CD4-positive, alpha-beta T cell treated with Interleukin-4 for 1 hour (primary cell): Measurements from ENCODE around the gene LRSAM1.

Experiments used
- DNase-seq, 2 donors: peaks; one replicate each; pipeline ENCODE4 v3.0.0-alpha.2; 2020 to 2022

LRSAM1 gene

DNA sequence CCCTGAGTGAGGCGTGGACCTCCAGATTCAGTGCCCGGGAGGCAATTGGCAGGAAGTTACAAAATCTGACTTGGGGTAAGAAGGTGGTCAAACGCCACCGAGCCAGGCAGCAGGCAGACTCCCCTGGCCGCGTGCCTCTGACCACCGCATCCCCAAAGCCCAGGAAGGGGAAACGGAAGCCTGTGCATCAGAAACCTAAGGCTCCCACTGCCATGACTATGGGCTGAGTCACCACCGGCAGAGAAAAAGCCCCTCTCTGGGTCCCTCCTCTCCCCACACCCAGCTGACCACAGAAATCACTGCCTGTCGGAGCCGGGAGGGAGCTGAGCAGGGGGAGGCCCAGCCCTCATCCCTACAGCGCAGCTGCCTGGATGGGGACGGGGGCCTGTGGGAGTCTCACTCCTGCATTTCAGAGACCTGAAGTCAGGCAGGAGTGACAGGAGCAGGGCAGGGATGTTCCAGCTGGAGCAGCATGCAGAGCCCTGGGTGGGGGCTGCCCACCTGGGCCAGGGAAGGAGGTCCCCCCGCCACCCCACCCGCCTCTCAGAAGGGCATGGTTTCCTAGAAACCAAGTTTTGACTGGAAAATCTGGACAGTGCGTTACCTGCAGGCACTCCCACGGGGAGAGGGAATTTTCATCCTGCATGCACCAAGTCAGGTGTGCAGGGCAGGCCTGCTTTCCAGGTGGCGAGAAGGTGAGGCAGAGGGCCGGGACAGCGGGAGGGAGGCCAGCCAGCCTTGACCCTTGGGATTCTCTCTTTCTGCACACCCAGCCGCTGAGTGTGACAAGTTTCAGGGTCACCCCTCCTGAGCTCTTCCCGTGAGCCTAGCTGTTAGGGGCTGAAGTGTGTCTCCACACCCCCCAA, 68.2 kb downstream of the LRSAM1 start:
- peak; percentile 21 to 83 for DNase-seq

DNA sequence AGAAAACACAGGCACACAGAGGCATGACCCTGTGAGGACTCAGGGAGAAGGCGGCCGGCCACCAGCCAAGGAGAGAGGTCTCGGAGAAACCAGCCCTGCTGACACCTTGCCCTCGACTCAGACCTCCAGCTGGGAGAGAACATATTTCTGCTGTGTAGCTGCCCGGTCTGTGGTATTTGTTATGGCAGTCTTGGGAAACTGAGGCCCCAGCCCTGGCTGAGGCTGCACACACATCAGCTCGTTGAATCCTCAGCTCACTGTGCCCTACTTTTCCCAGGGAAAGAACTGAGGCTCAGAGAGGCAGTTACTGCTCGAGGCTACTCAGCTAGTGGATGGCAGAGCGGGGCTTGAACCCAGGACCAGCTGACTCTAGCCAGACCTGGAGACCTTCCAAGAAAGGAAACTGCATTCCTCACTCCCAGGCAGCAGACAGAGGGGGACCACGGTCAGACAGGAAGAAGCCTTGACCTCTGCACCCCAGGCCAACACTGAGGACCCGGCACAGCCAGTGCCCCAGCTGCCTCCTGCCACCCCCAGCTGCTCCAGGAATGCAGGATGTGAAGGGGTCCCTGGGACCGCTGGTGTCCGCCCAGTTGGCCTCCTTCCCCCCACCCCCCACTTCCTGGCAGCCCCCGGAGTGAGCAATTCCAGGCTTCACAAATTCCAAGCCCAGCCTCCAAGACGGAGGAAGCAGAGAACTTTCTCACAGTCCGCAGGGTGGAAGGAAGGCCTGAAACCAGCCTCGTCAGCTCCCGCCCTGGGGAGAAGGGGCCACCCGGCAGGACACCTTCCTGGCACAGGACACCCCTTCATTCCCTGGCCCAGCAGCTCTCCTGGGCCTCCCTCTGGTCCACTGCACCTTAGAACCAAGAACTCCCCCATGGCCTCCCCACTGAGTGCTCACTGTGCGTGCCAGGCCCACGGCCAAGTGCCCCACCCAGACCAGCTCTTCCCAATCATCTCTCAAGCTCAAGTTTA, 69.9 kb downstream of the LRSAM1 start:
- DNase-seq, result no peak

DNA sequence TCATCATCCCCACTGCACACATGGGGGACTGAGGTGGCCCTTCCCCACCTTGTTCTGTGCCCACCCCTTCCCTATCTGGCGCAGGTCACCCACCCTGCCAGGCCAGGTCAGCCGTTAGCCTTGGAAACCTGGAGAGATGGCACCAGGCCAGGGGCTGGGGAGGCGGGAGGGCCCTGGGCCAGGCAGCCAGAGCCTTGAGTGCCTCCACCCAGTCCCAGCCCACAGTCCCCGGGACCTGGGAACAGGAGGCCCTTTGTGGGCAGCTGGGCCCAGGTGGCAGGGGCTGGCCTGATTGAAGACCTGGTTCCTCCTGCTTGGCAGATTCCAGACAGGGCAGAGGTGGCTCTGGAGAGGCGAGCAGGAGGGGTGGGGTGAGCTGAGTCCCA, 70.6 kb downstream of the LRSAM1 start:
- DNase-seq, result no peak

DNA sequence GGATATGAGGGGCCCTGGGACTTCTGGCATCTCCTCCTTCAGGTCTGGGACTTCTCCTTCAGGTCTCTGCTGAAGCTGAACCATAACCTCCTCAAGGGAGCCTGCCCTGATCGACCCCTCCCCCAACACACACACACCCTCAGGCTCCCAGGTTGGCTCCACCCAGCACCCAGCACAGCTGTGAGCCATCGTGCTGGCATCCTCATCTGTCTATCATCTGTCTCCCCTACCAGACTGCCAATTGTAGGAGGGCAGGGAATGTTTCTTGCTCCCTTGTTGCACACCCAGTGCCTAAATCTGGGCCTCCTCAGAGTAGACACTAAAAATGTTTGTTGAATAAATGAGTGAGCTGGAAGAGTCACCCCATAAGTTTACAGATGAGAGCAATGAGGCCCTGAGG, 71.4 kb downstream of the LRSAM1 start:
- no peak for DNase-seq

DNA sequence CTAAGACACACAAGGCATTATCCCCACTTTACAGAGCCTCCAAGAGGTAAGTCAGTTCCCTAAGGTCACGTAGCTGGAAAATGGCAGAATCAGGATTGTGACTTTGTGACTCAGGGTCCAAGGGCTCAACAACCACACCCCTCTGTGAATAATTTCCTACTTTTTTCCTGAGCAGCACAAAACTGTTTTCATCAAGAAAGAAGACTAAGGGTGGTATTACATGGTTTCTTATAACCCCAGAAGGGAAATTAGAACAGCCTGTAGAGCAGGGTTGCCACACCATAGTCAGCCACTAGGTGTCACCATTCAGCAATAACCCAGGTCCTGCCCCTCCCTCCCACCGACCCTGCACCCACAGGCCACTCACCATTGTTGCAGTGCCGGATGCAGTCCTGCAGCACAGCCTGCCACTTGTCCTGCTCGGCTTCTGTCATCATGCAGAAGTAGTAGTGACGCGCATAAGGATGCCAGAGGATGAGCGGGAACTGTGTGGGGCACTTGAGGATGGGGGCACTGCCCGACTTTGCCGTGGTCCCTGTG, 72.1 kb downstream of the LRSAM1 start:
- peak; percentile 23 to 28 for DNase-seq

DNA sequence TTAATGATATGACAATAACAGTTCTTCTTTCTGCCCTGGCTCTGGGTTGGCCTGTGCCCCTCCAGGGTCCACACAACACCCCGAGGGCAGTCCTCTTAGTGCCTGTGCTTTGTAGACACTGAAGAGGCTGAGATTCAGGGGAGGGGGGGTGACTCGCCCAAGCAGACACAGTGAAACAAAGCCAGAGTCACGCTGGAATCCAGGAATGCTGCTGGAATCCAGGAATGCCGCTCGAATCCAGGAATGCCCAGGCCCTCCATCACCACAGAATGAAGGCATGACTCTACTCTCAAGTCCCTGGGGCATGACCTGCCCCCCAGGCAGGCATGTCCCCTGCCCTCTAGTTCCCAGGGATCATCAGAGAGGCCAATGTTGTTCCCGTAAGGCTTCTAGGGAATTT, 73.1 kb downstream of the LRSAM1 start:
- DNase-seq, result no peak

DNA sequence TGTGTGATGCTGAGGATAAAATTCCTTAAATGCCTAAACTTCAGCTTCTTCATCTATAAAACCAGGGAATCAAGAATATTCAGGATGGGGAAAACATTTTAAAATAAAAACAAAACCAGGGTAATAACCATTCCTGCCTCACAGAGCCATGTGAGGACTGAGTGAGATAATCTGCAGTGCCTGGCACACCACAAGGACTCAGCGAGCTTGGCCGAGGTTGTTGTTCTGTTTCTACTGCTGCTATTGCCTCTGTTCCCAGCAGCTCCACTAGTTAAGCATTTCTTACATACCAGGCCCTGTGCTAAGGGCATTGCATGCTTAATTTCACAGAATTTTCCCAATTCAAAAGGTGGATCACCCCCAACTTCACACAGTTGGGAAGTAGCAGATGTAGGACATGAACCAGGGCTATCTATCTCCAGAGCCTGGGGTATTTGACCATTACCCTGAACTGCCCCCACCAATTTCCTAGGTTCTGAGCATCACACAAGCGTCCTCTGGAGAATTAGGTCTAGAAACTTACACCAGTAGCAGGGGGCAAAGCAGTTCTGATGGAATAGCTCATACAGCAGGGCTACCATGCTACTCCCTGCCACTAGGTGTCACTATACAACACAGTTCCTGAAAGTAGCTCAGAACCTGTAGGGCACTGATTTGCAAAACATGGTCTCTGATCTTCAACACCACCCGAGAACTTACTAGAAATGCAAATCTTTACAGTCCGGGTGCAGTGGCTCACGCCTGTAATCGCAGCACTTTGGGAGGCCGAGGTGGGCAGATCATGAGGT, 74.3 kb downstream of the LRSAM1 start:
- peak; percentile 43 to 55 for DNase-seq

DNA sequence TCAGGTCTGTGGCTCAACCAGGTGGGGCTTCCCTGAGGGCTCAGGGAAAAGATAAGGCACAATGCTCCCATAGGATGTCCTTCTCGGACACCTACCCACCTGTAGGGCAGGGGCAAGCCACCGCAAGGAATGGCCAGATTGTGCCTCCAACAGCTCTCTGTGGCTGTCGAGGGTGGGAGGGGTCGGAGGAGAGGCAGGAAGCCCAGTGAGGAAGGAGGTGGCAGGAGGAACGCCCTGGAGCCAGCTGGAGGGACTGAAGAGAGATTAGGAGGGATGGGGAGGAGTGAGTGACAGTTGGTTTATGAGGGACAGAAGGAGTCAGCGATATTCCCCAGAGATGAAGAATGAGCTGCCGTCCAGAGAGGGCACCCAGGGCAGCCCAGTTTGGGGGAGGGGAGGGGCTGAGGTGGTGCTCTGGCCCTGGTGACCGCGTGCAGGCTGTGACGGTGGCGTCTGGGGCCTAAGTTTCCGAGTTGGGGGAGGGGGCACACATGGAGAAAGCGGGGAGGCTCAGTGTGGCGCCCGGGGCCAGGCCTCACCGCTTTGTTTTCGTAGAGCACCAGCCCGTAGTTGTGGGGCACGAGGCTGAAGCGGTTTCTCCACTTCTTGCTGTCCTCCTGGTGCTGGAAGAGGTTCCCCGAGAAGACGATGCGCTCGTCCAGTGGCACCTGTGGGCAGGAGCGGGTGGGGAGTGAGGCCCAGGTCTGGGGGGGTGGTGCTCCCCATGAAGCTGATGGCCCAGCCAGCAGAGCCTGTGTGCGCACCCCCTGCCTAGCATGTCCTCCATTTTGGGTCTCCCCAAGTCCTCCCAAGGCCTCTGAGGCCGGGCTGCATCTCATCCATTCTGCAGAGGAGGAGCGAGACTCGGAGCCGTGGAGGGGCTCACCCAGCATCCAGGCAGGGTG, 75.6 kb downstream of the LRSAM1 start:
- DNase-seq, result no peak

DNA sequence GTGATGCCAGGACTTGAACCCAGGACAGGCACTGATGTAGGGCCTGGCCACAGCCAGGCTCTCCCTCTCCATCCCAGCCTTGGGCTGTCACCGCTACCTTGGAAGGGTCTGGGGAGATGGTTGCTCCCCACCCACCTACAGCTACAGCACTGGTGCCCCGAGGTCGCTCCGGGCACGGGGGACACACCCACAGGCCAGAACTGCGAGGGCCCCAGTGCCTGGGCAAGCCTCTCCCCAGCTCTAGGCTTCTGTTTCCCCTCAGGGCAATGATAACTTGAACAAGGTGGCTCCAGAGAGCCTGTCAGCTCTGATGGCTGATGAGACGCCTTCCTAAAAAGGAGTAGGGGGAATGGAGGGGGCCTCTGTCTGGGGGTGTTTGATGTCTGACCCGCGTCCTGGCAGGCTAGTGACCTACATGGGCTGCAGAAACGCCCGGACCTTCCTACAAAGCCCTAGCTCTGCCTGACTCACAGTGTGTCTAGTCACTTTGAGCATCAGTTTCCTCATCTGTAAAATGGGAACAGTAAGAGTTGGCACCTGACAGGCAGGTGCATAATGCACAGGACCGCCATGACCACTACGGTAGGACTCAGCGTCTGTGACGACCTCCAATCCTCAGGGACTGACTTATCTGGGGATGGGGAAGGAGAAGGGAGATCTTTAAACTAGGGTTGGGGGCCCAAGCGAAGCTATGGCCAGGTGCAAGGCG, 76.4 kb downstream of the LRSAM1 start:
- DNase-seq, result no peak

DNA sequence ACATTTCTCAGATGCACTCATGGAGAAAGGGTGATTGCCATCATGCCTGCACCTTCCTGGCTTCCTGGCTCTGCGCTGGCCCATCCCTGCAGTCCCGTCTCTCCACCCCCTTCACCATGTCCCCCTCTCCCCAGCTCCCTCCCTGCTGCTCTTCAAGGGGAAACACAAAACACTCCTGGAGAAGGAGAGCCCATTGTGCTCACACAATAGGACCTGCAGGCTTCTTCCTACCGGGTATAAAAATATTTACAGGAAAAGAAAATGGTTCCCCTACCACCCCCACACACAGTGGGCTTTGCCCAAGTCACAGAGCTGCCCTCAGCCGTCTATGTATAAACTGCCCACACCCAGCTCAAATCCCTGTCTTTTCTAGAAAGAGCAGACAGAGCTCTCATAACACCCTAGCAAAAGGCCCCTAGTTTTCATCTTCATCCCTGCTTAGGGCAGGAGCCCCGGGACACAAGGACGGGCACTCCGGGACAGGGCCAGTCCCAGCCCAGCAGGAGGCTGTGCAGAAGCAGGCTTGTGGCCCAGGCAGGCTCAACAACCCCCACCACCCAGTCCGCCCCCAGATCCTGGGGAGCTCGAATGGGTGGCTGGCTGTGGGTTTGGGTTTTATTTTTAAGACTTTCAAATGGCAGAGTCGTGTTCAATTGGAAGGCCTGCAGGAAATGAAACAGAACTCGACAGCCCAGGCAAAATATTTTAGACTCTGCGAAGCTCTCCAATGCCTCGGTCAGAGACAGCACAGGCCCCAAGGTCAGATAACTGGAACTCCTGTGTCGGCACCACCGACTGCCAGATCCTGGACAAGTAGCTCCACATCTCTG, 77.3 kb downstream of the LRSAM1 start:
- no peak for DNase-seq

DNA sequence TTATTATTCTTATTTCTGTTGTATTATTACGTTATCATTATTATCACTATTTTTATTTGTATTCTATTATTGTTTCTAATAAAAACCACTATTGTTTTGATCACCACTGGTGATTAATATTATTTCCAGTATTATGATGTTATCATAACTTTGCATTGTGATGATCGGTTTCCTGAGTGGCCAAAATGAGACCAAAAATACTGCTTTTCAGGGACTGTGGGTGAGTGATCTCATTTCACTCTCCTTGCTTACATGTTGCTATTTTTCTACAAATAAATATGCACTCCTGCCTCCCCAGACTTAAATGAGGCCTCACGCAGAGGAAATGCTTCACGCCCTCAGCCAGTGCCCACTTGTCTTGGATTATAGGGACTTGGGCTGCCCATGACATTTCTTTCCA, 78.4 kb downstream of the LRSAM1 start:
- DNase-seq, result no peak

DNA sequence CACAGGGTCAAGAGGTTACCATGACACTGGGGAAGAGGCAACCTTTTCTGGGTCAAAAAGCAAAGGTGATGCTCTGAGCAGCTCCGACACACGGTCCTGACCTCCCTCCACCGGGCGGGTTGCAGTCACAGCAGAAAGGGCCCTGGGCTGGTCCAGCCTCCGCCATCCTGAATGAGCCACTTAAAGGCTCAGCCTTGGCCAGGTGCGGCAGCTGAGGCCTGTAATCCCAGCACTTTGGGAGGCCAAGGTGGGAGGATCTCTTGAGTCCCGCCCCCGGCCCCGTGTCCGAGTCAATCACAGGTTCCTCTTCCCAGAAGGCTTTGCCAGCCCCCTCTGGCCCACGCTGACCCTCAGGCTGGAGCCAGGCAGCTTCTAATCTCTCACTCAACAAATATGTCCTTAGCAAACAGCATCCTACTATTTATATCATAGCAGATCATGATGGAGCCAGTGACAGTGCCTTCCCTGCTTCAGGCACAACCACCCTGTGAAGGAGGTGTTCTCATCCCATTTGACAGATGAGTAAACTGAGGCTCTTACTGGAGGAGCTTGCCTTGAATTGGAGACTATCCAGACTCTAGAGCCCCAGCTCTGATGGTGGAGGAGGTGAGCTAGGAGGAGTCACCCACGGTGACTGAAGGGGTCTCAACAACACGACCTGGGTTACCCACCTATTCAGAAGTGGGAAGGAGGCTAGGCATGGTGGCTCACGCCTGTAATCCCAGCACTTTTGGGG, 79.1 kb downstream of the LRSAM1 start:
- no peak for DNase-seq

DNA sequence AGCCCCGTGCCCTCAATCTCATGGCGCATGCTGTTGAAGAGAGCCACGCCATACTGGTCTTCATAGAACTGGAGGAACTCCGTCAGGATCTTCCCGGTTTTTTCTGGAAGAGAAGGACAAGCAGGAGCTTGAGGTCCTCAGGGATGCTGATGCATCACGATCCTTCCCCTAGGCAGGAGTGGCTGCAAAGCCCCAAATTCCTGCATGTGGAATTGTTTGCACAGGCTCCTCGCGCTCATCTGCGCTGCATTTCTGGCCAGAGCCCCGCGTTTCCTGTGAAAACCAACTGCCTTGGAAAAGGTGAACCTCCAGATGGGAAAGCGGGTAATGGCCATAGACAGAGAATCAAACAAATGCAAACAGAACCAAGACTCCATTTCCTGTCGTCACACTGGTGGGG, 80.4 kb downstream of the LRSAM1 start:
- no peak for DNase-seq

DNA sequence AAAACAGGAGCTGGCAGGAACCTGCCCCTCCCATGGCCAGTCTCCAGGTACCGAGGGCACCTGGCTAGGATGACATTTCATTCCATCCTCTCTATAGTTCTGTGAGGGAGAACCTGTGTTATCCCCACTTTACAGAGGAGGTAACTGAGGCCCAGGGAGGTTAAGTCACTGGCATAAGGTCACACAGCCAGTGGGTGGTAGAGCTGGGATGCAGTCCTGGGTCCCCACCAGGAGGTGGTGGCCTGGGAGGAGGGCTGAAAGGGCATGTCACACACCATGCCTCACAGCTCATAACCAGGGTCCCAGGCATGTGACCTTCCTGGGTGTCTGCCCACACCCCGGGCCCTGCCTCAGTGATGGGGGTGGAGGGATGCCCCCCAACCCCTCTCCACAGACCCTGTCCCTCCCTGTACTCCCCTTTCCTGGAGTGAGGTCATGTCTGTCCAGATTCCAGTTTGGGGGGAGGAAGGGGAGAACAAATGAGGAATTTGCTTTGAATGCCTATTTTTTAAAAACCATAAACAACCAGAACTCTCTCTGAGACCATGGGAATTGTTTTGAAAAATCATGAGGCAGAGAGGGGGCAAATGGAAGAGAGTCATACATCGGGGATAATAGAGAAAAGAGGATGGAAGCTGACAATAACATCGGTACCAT, 83.1 kb downstream of the LRSAM1 start:
- DNase-seq, result no peak

DNA sequence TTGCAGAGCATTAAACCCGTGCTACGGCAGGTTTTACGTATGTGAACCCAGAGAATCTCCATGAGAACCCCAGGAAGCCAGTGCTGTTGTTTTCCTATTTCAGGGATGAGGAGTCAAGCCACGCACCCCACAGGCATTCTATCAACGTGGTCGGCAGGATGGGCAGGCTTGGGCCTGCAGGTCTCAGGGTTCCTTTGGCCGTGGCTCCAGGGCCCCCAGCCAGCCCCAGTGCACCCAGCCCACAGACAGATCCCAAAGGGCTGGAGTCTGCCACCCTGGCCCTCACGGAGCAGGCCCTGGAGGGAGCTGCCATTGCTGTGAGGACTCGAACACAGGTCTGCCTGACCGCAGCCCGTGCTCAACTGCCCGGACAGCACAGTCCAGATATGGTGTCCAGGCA, 83.6 kb downstream of the LRSAM1 start:
- DNase-seq, result no peak

DNA sequence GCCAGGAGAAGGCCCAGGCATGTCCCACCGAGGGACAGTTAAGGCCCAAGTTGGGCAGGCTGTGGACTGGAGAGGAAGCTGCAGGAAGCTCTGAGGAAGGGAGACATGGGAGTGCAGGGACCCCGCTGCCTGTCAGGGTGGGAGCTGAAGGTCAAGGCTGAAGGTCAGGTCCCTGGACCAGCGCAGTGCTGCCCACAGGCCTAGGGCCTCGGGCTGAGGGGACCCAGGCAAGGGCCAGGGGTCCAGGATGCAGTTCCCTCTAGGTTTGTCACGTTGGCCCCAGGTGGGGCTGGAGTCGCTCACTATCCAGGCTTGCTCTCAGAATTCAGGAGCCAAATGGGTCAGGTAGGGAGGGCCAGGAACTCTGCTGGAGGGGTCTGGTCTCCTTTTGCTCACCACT, 84.1 kb downstream of the LRSAM1 start:
- DNase-seq, result no peak

DNA sequence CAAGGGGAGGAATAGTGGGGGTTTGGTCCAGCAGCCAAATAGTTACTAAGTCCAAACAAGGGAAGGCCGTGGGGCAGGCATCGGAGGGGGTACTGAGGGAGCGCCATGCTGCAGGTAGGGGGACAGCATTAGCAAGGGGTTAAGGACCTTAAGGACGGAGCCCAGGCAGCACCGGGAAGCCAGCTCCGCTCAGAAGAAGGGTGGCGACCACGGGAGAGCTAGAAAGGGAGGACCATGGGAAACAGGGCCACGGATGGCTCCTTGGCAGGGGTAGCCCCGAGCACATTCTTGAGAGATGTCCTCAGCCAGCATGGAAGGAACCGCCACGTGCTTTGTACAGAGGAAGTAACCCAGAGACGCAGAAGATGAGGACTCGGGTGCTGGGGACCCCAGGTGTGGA, 84.5 kb downstream of the LRSAM1 start:
- DNase-seq, result no peak

DNA sequence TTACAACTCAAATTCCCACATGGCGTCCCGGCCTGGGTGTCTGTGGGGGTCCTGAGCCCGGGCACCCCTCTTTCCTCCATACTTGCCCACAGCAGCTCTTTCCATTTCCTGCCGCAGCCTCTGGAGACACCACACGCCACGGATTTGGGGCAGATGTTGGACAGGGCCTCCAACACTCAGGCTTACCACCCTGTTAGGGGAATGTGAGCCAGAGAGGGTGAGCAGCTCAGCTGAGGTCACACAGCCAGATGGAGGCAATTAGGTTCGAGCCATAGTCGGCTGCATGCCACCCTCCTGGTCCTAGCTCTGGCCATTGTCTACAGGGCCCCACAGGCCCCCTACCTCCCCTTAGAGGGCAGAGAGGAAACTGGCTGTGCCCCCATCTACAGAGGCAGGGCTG, 85.2 kb downstream of the LRSAM1 start:
- no peak for DNase-seq

DNA sequence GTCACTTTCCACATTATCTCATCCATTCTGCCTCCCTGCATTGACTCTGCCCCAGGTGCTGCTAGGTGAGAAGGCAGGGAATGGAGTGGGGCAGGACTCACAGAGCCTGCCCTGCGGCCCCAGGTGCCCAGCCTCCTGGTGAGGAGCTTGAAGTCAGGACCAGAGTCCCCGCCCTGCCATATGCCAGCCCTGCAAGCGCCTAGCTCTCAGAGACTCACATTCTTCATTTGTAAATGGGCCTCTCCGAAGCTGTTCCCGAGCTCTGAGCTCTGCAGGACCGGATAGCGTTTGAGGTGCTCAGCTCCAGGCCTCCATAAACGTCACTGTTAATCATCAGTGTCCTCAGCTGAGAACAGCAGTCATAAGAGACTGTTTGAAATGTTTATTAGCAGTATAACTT, 85.7 kb downstream of the LRSAM1 start:
- no peak for DNase-seq
